GM19099 (cell line): Measurements from ENCODE around the gene TOR1A.
A peak's percentile ranks its signal among the peaks of the same experiment; 100 is the strongest.

ENCODE experiments used
- POLR2A ChIP-seq: IDR thresholded peaks from 3 replicates; pipeline ENCODE4 v1.6.1; 2011; ENCODE audit warnings: low read depth; ENCODE audit not compliant: insufficient read length; ENCODE audit errors: extremely low read depth

The TOR1A gene

DNA sequence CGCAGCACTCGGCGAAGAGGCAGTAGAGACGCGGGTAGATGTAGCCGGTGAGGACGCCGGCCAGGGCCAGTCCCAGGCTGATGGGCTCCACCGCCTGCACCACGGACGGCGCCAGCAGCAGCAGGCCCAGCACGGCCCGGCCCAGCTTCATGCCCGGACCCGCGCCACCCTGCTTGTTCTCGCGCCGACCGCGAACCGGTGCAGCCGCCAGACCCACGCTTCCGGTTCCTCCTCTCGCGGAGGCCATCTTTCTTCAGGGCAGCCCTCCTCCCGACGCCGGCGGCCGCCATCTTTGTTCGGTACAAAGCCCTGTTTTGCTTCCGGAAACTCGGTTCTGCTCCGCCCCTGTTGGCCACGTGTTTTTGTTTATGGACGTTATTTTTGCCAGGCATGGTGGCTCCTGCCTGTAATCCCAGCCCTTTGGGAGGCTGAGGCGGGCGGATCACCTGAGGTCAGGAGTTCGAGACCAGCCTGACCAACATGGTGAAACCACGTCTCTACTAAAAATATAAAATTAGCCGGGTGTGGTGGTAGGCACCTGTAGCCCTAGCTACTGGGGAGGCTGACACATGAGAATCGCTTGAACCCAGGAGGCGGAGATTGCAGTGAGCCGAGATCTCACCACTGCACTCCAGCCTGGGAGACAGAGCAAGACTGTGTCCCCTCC, at the start of gene TOR1A:
Gene TOR1A (minus strand): TSS at position 202 of the 667 bp plus-strand sequence. CDS start 51 bp downstream, at position 151.
- peak; percentile 90 for TF ChIP-seq POLR2A

DNA sequence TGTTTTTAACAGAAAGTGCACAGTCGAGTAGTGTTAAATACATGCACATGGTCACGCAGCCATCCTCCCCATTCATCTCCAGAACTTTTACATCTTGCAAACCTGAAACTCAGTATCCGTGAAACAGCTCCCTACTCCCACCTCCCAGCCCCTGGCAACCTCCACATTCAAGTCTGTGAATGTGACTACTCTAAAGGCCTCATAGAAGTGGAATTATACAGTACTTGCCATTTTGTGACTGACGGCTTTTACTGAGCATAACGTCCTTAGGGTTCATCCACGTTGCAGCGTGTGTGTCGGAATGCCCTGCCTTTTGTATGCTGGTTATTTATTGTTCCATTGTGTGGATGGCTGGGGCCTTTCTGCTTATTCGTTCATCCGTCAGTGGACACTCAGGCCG, 47.1 kb upstream of the TOR1A start:
- no peak for TF ChIP-seq POLR2A

GRCh38 chr9:129869585-129870501, 45.9 kb upstream of the TOR1A start:
- no peak for TF ChIP-seq POLR2A

DNA sequence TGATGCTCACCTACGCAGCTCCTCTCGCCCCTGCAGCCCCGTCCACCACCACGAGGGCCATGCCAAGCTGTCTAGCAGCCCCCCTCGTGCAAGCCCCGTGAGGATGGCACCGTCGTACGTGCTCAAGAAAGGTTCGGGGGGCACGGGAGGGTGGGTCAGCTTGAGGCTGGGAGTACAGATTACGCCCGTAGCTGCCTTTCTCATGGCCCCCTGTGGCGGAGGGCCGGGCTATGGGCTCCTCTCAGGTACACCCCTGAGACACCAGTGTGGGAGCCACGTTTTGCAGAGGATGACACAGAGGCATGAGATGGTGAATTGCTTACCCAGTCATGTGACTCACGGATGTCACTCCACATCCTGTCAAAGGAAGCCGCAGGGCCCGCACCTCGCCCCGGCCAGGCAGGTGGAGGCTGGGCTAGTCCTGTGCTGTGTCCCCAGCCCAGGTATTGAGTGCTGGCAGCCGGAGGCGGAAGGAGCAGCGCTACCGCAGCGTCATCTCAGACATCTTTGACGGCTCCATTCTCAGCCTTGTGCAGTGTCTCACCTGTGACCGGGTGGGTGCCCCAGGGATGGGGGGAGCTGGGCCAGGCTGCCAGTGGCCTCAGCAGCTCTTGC, 45.0 kb upstream of the TOR1A start:
- no peak for TF ChIP-seq POLR2A

- TF ChIP-seq POLR2A = no peak
Measured at GRCh38 chr9:129868023-129868871, 44.3 kb upstream of the TOR1A start.

DNA sequence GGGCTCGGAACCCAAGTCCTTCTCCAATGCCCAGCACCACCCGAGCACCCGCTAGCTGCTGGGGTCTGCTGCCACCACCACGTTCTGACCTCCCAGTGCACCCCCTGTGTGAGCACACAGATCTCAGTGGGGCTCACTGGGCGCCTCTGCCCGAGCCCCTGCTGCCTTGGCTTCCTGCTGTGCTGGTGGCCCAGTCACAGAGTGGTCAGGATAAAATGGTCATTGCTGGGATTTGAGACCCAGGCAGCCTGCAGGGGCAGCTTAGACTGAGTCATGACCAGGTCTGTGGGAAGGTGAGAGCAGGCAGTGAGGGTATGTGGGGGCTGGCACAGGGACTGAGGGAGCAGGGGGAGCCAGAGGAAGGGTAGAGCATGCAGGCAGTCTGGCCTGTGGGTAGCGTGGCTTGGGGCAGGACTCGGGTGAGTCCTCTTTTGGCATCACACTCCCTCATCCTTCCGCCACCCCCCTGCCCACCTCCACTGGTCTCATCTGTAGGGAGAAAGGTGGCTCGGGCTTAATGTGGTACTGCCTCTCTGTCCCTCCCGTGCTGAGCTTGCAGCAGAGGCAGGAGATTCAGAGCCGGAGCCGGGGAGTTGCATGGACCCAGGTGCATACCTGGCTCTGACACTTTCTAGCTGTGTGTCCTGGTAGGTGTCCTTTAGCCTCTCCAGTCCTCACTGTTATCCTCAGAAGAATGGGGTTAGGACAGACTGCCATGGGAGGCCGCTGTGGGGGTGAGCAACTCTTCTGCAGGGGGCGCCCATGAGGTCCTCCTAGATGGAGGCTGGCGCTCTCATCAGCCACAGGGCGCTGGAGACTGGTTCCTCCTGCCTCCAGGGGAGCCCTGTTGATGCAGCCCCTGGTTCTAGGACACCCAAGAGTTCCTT, 43.4 kb upstream of the TOR1A start:
- no peak for TF ChIP-seq POLR2A

GRCh38 chr9:129866394-129867135, 42.6 kb upstream of the TOR1A start:
- TF ChIP-seq POLR2A = no peak

DNA sequence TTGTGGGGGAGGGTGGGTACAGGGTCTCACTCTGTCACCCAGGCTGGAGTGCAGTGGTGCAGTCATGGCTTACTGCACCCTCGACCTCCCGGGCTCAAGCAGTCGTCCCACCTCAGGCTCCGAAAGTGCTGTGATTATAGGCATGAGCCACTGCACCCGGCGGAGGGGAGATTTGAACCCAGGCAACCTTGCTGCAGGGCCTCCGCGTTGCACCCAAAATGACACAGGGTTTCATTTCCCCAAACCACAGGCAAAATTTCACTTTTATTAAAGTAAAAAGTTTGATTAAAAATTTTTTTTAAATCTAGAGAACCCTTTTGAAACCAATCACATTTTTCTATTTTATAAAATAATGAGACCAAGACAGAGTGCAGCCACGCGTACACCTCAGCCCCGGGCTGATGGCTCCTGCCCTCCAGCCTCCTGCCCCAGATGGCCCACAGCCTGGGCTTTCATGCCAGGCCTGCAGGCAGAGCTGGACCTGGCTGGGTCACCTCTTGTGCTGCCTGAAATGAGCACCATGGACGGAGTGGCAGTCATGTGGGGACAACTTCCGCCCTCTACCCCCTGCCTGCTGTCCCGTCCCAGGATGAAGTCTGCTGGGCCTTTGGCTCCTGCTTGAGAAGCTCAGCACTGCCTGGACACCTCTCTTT, 41.9 kb upstream of the TOR1A start:
- no peak for TF ChIP-seq POLR2A

DNA sequence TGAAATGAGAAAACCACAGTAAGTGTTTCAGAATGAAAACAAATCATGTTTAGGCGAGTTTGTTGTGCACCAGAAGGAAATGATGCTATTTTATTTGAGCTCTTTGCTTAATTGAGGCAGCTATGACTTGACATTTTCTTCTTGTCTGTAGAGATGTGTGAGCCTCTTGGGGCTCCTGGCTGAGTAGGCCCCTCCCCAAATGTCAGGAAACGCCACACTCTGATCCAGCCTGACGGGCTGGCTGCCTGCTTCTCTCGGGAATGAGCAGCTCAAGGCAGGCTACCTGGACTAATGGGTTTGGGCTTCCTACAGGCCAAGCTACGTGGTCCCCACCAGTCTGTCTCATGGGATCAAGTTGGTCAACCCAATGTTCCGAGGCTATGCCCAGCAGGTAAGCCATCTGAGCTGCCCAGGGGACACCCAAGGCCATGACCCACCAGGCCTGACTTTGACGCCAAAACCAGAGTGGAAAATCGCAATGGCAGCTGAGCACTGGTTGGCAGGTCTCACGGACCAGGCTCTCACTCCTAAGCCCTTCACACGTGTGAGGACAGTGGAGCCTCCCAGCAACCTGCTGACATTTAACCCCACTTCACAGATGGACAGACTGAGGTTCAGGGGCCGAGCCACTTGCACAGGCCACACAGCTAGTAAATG, 41.2 kb upstream of the TOR1A start:
- no peak for TF ChIP-seq POLR2A

GRCh38 chr9:129863059-129863690, 39.2 kb upstream of the TOR1A start:
- no peak for TF ChIP-seq POLR2A

DNA sequence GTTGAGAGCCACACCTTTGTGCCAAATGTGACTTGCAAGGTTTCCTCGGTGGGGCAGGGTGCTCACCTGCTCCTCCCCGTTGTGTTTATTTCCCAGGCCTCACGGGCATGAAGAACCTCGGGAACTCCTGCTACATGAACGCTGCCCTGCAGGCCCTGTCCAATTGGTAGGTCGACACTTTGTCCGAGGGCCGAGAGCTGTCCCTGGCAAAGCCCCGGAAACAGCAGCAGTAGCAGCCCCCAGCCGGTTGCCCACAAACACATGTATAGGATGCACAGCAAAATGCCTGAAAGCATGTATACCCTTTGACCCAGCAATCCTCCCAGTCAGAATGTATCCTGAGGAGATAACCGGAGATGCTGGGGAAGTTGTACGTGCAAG, 37.5 kb upstream of the TOR1A start:
- TF ChIP-seq POLR2A = no peak

DNA sequence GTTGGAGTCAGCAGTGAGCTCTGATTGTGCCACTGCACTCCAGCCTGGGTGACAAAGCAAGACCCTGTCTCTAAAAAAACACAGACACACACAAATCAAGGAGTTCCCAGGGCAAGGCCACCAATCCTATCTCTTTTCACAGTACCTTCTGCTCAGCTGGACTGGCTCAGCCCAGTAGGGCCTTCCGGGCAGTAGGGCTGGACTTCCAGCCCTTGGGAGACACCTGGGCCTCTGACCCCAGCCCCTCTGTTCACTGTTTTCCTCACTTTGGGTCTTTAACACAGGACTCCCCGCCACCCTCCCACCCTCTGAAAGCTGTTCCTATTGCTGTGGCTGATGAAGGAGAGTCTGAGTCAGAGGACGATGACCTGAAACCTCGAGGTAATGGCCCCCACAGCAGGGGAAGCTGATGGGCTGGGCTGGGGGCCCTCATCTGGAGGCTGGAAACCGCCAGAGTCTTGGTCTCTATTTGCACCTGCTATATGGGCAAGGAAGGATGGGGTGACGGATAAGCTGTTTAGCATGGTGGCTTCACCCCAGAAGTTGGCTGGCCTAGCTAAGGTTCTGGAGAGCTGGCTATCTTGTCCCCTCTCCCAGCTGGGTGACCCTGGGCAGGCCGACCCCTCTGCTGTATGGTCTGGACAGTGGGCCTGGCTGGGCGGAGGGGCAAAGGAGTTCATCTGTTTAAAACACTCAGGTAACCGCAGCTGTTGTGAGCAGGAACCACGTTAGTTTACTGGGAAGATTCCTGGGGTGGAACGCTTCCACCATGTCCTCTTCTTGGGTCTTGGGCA, 36.9 kb upstream of the TOR1A start:
- no peak for TF ChIP-seq POLR2A
